ENCODE measurements around the gene IKZF1. TPM values are rescaled to one million over a fixed set of nuclear protein-coding genes. Genes with fewer than 3 reads are reported as not detected.

IKZF1 gene
- total and polyA plus RNA-seq, 10 donors, result 36.4 to 389 (median 231) TPM

GRCh38 chr7:50352751-50353150, 48.2 kb downstream of the IKZF1 start:
- peaks cover 0 to 78% (median 21%) of the 10 kb centered on the region in 6 donors for H3K36me3 ChIP-seq
- WGBS, 5 donors, result 79 to 93% (median 92%) methylated on average over 1 of the region's 1 CpG
- no peaks in the 10 kb centered on the region for H3K27me3 ChIP-seq (replicated peaks in 1 of 7)
- no peak for DNase-seq
- H3K4me3 ChIP-seq, result no peak overlapping the region
- peak overlapping the region; percentile 9 to 92 (median 82) for H3K27ac ChIP-seq
- H3K9me3 ChIP-seq, result no peaks in the 10 kb centered on the region
- peaks cover 21 to 100% (median 91%) of the 10 kb centered on the region in 6 donors for H3K4me1 ChIP-seq
- intact Hi-C loops (cut with DNase I; ENCODE audit: low total_unique reads), result no loop called here
- TF ChIP-seq CTCF (IDR thresholded peaks at IDR 0.05 in 8 of 11, conservative IDR thresholded peaks at IDR 0.05 in 3 of 11) (no peak), POLR2A (IDR thresholded peaks at IDR 0.05) (no peak), POLR2AphosphoS5 (IDR thresholded peaks at IDR 0.05) (no peak)

- DNase-seq, result no peak
- H3K4me3 ChIP-seq, result no peak overlapping the region
- H3K27ac ChIP-seq, result peak overlapping the region; percentile 9 to 92 (median 82)
- peaks cover 0 to 78% (median 21%) of the 10 kb centered on the region in 6 donors for H3K36me3 ChIP-seq
- H3K9me3 ChIP-seq, result no peaks in the 10 kb centered on the region
- H3K4me1 ChIP-seq, result peaks cover 21 to 100% (median 91%) of the 10 kb centered on the region in 6 donors
- intact Hi-C loops (cut with DNase I; ENCODE audit: low total_unique reads), result no loop called here
- TF ChIP-seq POLR2AphosphoS5 (IDR thresholded peaks at IDR 0.05), result peak in 1 of 3 donors; percentile 18
- no peak for TF ChIP-seq POLR2A (IDR thresholded peaks at IDR 0.05)
- H3K27me3 ChIP-seq (replicated peaks in 1 of 7), result no peaks in the 10 kb centered on the region
- 61 to 72% (median 68%) methylated on average over 2 of the region's 2 CpGs for WGBS, 5 donors
These were observed 48.7 kb downstream of the IKZF1 start for GRCh38 chr7:50353201-50353600.

- no peaks in the 10 kb centered on the region for H3K9me3 ChIP-seq
- no peak for DNase-seq
- peaks cover 0 to 78% (median 21%) of the 10 kb centered on the region in 6 donors for H3K36me3 ChIP-seq
- peaks cover 22 to 100% (median 90%) of the 10 kb centered on the region in 6 donors for H3K4me1 ChIP-seq
- H3K27me3 ChIP-seq (replicated peaks in 1 of 7), result no peaks in the 10 kb centered on the region
- H3K27ac ChIP-seq, result peak overlapping the region; percentile 1 to 92 (median 82)
- H3K4me3 ChIP-seq, result no peak overlapping the region
- intact Hi-C loops (cut with DNase I; ENCODE audit: low total_unique reads), result no loop called here
- TF ChIP-seq POLR2A (IDR thresholded peaks at IDR 0.05), result no peak
- no peak for TF ChIP-seq CTCF (IDR thresholded peaks at IDR 0.05 in 8 of 11, conservative IDR thresholded peaks at IDR 0.05 in 3 of 11)
- peak; percentile 27 to 71 (median 32) for TF ChIP-seq POLR2AphosphoS5 (IDR thresholded peaks at IDR 0.05)
- WGBS, 5 donors, result 83 to 92% (median 88%) methylated on average over 9 of the region's 9 CpGs
These were observed 49.5 kb downstream of the IKZF1 start for GRCh38 chr7:50353894-50354595.

GRCh38 chr7:50355817-50356178, 51.3 kb downstream of the IKZF1 start:
- peaks cover 27 to 100% (median 88%) of the 10 kb centered on the region in 6 donors for H3K4me1 ChIP-seq
- 41 to 61% (median 47%) methylated on average over 9 of the region's 9 CpGs for WGBS, 5 donors
- H3K4me3 ChIP-seq, result peak overlapping the region in 1 of 8 donors; percentile 24
- no peaks in the 10 kb centered on the region for H3K27me3 ChIP-seq (replicated peaks in 1 of 7)
- TF ChIP-seq CTCF (IDR thresholded peaks at IDR 0.05 in 8 of 11, conservative IDR thresholded peaks at IDR 0.05 in 3 of 11) (no peak), POLR2AphosphoS5 (IDR thresholded peaks at IDR 0.05) (no peak), POLR2A (IDR thresholded peaks at IDR 0.05) (no peak)
- H3K36me3 ChIP-seq, result peaks cover 0 to 85% (median 24%) of the 10 kb centered on the region in 6 donors
- no peak for DNase-seq
- no peaks in the 10 kb centered on the region for H3K9me3 ChIP-seq
- intact Hi-C loops (cut with DNase I; ENCODE audit: low total_unique reads), result no loop called here
- peak overlapping the region in 7 of 8 donors; percentile 46 to 92 (median 84) for H3K27ac ChIP-seq
